Measurements from ENCODE around the gene PEAK3. TPM values are rescaled to one million over a fixed set of nuclear protein-coding genes. Genes with fewer than 3 reads are reported as not detected.

Gene PEAK3
- total RNA-seq, 1 donor from 2014 or later, result 4.7 TPM

DNA sequence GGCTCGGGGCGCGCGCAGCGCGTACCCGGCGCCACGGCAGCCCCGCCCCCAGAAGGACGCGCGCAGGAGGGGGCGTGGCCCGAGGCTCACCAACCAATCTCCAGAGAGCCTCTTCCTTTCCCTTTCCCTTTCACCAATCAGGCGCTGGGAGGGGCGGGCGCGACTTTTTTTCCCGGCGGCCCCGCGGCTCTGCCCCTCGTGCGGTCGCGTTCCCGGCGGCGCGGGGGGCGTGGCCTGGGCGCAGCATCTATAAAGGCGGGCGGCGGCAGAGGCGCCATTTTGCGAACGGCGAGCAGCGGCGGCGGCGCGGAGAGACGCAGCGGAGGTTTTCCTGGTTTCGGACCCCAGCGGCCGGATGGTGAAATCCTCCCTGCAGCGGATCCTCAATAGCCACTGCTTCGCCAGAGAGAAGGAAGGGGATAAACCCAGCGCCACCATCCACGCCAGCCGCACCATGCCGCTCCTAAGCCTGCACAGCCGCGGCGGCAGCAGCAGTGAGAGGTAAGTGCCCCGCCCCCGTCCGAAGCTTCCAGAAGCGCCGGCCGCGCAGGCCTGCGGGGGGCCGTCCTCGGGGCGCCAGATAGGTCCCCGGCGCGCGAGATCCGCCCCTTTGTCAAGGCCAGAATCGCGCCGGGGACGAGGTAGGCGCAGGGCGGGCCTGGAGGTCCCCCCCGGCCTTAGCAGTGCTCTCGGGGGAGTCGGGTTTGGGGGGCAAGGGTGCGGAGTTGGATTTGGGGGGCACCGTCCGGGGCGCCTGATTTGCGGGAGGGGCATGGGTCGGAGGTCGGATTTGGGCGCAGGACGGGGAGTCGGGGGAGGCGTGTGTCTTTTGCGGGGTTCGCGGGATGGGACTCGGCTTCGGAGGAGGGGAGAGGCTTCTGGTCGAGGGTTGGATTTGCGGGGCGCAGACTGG, 12.5 kb downstream of the PEAK3 start:
- peak overlapping the region; percentile 95 to 96 for H3K4me3 ChIP-seq
- H3K27ac ChIP-seq, result peak overlapping the region; percentile 99 to 100
- peaks cover 17 to 42% of the 10 kb centered on the region in 2 donors for H3K4me1 ChIP-seq
- DNase-seq (ENCODE audit: low spot score in 2 of 2), result peak; percentile 91 to 99
- H3K9me3 ChIP-seq, result no peaks in the 10 kb centered on the region
- intact Hi-C loops (cut with DNase I), result loop anchor here (1.0 to 5.0 kb wide), 6 partner anchors 33 to 368 kb away; partner anchors contain the start of genes AP3D1, IZUMO4, LSM7 and MOB3A
- TF ChIP-seq, protein P1, sequence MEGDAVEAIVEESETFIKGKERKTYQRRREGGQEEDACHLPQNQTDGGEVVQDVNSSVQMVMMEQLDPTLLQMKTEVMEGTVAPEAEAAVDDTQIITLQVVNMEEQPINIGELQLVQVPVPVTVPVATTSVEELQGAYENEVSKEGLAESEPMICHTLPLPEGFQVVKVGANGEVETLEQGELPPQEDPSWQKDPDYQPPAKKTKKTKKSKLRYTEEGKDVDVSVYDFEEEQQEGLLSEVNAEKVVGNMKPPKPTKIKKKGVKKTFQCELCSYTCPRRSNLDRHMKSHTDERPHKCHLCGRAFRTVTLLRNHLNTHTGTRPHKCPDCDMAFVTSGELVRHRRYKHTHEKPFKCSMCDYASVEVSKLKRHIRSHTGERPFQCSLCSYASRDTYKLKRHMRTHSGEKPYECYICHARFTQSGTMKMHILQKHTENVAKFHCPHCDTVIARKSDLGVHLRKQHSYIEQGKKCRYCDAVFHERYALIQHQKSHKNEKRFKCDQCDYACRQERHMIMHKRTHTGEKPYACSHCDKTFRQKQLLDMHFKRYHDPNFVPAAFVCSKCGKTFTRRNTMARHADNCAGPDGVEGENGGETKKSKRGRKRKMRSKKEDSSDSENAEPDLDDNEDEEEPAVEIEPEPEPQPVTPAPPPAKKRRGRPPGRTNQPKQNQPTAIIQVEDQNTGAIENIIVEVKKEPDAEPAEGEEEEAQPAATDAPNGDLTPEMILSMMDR (IDR thresholded peaks at IDR 0.05), result peak in 1 of 3 experiments; percentile 51
- H3K27me3 ChIP-seq, result no peaks in the 10 kb centered on the region
- H3K36me3 ChIP-seq, result peaks cover 19 to 20% of the 10 kb centered on the region in 2 donors

DNA sequence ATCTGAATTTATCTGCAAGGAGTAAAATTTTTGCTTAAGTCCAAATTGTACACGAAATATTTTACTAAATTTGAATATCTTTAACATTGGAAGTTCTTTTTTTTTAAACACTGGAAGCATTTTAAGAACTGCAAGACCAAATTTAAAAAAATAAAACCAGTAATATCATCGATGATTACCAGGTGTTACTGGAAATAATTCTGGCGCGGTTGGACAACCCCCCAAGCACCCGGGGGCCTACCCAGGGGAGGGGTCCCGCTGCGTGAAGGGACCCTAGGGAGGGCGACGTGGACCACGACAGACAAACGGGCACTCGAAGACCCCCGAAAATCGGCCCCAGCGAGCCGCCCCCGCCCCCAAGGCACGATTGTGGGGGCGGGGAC, 13.1 kb downstream of the PEAK3 start:
- TF ChIP-seq, protein P1 (IDR thresholded peaks at IDR 0.05), result no peak
- peak overlapping the region; percentile 95 to 96 for H3K4me3 ChIP-seq
- peak in 1 of 2 donors; percentile 69 for DNase-seq (ENCODE audit: low spot score in 2 of 2)
- no peaks in the 10 kb centered on the region for H3K9me3 ChIP-seq
- peaks cover 17 to 37% of the 10 kb centered on the region in 2 donors for H3K4me1 ChIP-seq
- peak overlapping the region; percentile 22 to 99 for H3K27ac ChIP-seq
- peaks cover 19 to 20% of the 10 kb centered on the region in 2 donors for H3K36me3 ChIP-seq
- no peaks in the 10 kb centered on the region for H3K27me3 ChIP-seq
- intact Hi-C loops (cut with DNase I), result loop anchor here (1.0 to 5.0 kb wide), 5 partner anchors 33 to 368 kb away; partner anchors contain the start of genes AP3D1, IZUMO4, MOB3A and PLEKHJ1

DNA sequence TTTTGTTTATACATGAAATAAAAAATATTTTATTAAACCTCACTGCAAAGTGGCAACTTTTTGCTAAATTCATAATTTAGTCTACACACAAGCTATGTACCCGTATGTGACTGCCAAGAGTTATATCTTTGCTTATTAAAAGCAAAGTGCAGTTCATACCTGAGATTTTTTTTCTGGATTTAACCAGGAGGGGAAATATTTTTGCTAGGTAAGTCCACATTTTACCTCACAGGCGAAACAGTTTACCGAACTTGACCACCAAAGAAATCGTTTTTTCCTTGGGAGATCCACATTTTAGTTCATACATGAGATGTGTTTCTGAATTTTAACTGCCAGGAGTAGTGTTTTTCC, 13.5 kb downstream of the PEAK3 start:
- intact Hi-C loops (cut with DNase I), result loop anchor here (5.0 kb wide), 2 partner anchors 101 to 369 kb away; no protein-coding TSS in a partner anchor
- peak overlapping the region in 1 of 2 donors; percentile 99 for H3K27ac ChIP-seq
- peaks cover 19 to 20% of the 10 kb centered on the region in 2 donors for H3K36me3 ChIP-seq
- TF ChIP-seq, protein P1 (IDR thresholded peaks at IDR 0.05), result no peak
- peak overlapping the region; percentile 95 to 96 for H3K4me3 ChIP-seq
- no peaks in the 10 kb centered on the region for H3K9me3 ChIP-seq
- DNase-seq (ENCODE audit: low spot score in 2 of 2), result no peak
- H3K4me1 ChIP-seq, result peaks cover 16 to 35% of the 10 kb centered on the region in 2 donors
- no peaks in the 10 kb centered on the region for H3K27me3 ChIP-seq

DNA sequence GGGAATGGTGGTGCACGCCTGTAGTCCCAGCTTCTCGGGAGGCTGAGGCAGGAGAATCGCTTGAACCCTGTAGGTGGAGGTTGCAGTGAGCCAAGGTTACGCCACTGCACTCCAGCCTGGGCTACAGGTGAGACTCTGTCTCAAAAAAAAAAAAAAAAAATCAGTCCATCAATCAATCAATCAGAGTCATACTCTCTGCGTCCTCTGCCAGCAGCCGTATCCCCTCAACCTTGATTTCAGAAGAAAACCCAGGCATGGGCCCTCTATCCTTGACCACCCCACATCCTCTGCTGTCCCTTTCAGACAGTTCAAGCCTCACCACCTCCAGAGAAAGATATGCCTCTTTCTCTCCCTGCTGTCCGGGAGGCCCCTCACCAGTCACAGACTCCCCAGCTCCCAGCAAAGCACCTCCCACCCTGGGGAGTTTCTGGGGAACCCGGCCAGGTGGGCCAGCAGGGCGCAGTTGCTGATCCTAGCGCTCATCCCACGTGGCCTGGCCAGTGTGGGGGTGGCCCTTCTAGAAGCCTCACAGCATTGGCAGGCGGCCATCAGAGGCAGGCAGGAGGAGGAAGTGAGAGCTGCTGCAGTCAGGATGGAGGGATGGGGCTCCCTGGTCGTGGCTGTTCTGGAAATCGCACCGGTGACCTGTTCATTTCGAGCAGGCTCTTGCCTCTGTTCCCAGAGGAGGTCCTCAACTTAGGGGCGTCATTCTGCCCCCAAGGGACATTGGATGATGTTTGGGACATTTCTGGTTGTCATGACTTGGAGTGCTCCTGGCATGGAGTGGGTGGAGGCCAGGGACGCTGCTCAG, 15.6 kb downstream of the PEAK3 start:
- H3K36me3 ChIP-seq, result peaks cover 1 to 2% of the 10 kb centered on the region in 2 donors
- H3K4me3 ChIP-seq, result peak overlapping the region in 1 of 2 donors; percentile 7
- peak; percentile 70 to 91 for DNase-seq (ENCODE audit: low spot score in 2 of 2)
- peak overlapping the region; percentile 35 to 57 for H3K27ac ChIP-seq
- no peaks in the 10 kb centered on the region for H3K9me3 ChIP-seq
- no peaks in the 10 kb centered on the region for H3K27me3 ChIP-seq
- H3K4me1 ChIP-seq, result peaks cover 4 to 16% of the 10 kb centered on the region in 2 donors
- intact Hi-C loops (cut with DNase I), result loop anchor here (5.0 kb wide), 2 partner anchors 99 to 371 kb away; no protein-coding TSS in a partner anchor
- TF ChIP-seq, protein P1 (IDR thresholded peaks at IDR 0.05), result no peak

DNA sequence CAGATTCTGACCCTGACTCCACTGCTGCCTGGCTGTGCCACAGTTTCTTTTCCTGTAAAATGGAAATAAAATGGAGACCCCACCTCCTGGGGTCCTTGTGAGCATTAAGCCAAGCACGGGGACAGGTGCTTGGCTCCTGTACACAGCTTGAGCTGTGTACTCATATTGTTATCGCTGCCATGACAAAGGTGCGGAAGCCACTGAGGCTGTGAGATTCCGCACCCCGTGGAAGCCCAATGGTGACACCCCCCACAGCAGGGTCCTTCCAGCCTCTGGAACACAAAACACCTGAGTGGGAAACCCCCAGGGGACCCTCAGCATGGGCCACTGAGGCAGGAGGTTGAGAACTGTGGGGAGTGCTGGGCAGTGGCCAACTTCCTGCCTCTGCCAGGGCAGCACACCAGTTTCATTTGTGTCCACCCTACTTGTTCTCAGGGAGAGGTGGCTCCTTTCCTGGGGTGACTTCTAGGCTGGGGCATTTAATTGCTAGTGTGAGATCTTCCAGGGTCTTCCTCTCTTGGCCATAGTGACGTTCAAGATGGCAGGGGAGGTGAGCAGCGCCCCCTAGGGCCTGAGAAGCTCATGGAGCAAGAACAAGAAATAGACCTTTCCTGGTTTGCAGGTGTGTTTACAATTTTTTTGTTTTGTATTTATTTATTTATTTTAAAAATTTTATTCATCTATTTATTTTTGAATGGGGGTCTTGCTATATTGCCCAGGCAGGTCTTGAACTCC, 20.4 kb downstream of the PEAK3 start:
- H3K4me3 ChIP-seq, result no peak overlapping the region
- peaks cover 0 to 4% of the 10 kb centered on the region in 2 donors for H3K4me1 ChIP-seq
- H3K9me3 ChIP-seq, result no peaks in the 10 kb centered on the region
- H3K36me3 ChIP-seq, result no peaks in the 10 kb centered on the region
- H3K27ac ChIP-seq, result no peak overlapping the region
- no peak for DNase-seq (ENCODE audit: low spot score in 2 of 2)
- TF ChIP-seq, protein P1 (IDR thresholded peaks at IDR 0.05), result peak in 1 of 3 experiments; percentile 48
- no peaks in the 10 kb centered on the region for H3K27me3 ChIP-seq
- intact Hi-C loops (cut with DNase I), result no loop called here

Data from ascending aorta (tissue), 2 donors.